HG03060 (cell line): ENCODE results near the gene EXD3.
"Not testable (repeated sequence)": the region's sequence is repeated elsewhere in the genome, so short reads cannot be mapped to it uniquely, and the experiment has no call there.

Source experiments
- ATAC-seq: cut with Tn5 transposase; IDR thresholded peaks from one replicate; pipeline ENCODE4 v1.9.1; 2021; ENCODE audit warnings: low read depth, moderate number of reproducible peaks; ENCODE audit not compliant: unreplicated experiment

Gene EXD3

GRCh38 chr9:137416563-137417151 lies 6.3 kb downstream of the EXD3 start:
- ATAC-seq = no peak

GRCh38 chr9:137416006-137416562 lies 6.9 kb downstream of the EXD3 start:
- no peak for ATAC-seq

DNA sequence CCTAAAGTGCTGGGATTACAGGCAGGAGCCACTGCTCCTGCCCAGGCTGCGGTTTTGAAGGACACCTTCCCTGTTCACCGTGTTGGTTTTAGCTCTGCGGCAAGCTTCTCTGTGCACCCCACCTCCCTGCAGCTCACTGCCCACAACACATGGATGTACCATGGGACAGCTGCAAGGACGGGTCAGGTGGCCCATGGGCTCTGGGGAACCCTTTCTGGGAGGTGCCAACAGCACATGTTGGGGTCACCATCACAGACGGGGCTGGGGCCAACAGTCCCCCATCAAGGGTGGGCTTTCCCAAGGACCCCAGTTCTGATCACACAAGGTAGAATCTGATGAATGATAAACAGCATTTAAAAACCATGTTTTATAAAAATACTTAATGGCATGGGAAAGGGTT lies 7.5 kb downstream of the EXD3 start:
- ATAC-seq = no peak

GRCh38 chr9:137412431-137412830 lies 10.5 kb downstream of the EXD3 start:
- ATAC-seq = no peak

DNA sequence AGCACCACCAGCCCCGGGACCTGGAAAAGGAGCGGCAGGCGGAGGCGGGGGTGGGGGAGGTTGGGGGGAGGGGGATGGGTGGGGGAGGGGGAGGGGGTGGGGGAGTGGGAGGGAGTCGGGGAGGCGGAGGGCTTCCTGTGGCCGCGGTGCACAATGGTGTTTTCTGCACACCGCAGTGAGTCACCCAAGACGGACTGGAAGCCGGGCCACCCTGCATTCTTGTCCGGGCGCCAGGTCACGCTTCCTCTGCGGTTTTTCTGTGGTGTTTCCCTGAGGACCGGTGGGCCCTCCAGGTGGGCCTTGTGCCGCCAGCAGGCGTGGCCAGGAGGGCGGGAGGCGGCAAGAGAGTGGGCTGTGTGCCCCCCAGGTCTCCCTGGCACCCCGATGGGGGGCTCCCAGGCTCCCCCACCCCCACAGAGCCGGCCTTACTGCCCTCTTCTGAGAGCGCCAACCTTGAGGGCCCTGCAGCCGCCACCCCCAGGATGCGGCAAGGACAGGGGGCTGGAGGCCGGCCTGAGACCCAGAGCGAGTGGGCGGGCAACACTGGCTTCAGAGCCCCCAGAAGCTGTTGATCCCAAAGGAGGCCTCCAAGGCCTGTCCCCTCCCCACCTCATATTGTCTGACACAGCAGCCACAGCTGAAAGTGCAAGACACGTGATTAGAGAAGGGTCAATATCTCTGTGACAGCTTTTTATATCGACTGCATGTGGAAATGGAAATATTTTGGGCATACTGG lies 11.1 kb downstream of the EXD3 start:
- no peak for ATAC-seq

DNA sequence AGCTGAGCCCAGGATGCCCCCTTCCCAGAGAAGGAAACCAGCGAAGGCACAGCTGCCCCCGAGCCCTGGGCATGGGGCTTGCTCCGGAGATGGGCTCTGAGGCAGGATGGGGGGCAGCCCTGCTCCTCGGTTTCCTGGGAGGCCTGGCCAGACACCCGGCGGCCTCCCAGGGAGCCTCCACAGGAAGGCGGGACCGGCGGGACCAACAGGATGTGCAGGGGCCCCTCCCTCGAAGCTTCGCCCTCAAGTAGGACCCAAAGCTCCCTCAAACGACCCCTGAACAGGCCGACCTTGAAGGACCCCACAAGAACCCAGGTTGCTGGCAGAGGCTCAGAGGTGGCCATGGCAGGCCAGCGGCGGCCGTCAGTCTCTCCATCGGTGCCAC lies 11.7 kb downstream of the EXD3 start:
- no peak for ATAC-seq

- no peak for ATAC-seq
Measured at GRCh38 chr9:137410891-137411249, 12.1 kb downstream of the EXD3 start.

- not testable (repeated sequence) for ATAC-seq
Measured at GRCh38 chr9:137410236-137410890, 12.6 kb downstream of the EXD3 start.

DNA sequence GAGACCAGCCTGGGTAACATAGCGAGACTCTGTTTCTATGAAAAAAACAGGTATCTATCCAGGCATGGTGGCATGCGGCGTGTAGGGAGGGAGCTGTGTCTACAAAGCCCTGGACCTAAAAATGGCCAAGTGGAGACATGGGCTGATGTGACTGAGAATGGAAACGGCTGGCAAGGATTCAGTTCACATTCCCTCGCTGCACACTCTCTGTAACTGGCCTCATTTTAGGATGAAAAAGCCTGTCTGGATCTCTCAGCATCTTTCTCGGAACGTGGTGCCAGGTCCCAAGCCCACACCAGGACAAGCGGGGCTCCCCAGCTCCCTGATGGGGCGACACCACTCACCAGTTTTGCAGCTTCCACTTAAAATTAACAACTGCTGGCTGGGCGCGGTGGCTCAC lies 13.4 kb downstream of the EXD3 start:
- ATAC-seq = no peak

DNA sequence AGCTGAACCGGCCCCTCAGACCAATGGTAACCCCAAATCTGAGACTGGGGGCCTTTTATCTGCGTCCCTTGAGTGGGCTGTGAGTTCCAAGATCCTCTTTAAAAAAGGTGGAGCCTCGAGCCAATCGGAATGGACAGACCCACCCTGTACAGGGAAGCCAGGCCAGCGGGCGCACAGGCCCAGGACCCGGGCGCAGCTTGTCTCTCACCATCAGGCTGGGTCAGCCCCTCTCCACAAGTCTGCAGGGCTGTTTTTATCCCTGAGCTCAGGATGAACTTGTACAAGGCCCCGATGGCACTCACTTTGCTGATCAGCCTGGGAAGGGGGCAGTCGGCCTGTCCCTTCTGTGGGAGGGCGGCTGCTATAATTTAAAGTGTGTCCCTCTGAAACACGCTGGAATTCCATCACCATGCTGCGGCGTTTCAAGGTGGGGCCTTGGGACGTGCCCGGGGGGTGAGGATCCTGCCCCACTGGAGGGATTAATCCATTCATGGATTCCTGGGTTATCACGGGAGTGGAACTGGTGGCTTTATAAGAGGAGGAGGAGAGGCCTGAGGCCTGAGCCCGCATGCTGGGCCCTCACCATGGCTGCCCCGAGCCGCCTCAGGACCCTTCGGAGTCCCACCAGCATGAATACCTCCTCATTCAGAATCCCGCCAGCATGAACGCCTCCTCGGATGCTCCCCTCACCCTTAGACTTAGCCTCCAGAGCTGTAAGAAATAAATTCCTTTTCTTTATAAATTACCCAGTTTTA lies 14.1 kb downstream of the EXD3 start:
- ATAC-seq = no peak

- no peak for ATAC-seq
Measured at GRCh38 chr9:137407590-137408300, 15.2 kb downstream of the EXD3 start.

GRCh38 chr9:137406876-137407589 lies 15.9 kb downstream of the EXD3 start:
- ATAC-seq = no peak

- ATAC-seq = no peak
Measured at GRCh38 chr9:137406085-137406760, 16.7 kb downstream of the EXD3 start.

DNA sequence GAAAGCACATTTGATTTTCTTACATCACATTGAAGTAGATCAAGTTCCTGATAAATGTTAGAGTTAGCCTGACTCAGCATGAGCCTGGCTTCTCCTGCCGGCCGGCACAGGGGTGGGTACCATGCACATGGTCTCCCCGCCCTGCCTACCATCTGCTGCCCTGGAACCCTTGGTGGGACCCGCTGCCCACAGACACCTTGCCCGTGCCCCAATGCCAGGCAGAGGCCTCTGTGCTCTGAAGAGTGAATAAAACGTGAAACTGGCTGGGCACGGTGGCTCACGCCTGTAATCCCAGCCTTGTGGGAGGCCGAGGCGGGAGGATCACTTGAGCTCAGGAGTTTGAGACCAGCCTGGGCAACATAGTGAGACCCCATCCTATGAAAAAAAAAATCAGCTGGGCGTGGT lies 17.3 kb downstream of the EXD3 start:
- no peak for ATAC-seq

DNA sequence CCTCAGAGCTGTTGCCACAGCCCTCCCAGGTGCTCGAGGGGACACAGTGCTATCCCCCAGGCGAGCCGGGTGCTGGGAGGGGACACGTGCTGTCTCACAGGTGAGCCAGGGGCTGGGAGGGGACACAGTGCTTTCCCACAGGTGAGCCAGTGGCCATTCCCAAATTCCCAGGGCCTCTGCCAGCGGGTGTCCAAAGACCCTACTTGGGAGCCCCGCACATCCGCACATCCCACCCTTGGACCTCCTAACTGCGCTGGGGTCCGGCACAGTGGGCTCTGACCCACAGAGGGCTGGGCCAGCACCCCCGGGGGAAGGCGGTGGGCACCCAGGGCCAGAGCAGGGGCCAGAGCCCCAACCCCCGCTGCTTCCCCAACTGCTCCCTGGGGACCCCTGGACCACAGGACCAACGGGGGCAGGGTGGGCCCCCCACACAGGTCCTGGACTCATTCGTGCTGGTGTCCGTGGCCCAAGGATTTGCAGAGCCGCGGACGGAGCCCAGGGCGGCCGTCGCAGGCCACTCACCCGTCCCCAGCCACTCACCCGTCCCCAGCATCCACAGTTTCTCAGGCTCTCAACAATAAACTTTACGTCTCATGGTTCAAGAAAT lies 17.9 kb downstream of the EXD3 start:
- no peak for ATAC-seq

DNA sequence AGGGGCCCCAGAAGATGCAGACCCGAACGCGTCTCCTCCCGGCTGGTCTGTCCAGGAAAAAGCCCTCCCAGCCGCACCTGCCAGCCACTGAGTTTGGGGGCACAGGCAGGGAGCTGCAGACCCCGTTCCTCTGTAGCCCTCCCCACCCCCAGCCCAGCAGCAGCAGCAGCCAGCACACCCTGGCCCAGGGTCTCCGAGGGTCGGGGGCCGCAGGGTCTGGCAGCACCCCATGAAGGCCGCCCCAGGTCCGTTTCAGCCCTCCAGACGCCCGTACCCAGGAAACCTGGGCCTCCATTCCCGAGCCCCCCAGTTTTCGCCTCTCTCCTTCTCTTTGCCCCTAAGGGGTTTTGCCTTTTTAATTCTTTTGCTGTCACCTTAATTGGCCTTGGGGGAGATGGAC lies 19.7 kb downstream of the EXD3 start:
- no peak for ATAC-seq

DNA sequence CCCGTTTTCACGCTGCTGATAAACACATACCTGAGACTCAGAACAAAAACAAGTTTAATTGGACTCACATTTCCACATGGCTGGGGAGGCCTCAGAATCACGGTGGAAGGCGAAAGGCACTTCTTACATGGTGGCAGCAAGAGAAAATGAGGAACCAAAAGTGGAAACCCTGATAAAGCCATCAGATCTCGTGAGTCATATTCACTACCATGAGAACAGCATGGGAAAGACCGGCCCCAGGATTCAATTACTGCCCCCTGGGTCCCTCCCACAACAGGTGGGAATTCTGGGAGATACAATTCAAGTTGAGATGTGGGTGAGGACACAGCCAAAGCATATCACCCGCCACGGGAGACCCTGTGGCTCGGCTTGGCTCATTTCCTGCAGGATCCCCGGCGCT lies 20.2 kb downstream of the EXD3 start:
- no peak for ATAC-seq

GRCh38 chr9:137398561-137399468 lies 24.1 kb downstream of the EXD3 start:
- ATAC-seq = no peak
